Measurements from ENCODE around the gene SLC16A2.

- TF ChIP-seq, protein P1, sequence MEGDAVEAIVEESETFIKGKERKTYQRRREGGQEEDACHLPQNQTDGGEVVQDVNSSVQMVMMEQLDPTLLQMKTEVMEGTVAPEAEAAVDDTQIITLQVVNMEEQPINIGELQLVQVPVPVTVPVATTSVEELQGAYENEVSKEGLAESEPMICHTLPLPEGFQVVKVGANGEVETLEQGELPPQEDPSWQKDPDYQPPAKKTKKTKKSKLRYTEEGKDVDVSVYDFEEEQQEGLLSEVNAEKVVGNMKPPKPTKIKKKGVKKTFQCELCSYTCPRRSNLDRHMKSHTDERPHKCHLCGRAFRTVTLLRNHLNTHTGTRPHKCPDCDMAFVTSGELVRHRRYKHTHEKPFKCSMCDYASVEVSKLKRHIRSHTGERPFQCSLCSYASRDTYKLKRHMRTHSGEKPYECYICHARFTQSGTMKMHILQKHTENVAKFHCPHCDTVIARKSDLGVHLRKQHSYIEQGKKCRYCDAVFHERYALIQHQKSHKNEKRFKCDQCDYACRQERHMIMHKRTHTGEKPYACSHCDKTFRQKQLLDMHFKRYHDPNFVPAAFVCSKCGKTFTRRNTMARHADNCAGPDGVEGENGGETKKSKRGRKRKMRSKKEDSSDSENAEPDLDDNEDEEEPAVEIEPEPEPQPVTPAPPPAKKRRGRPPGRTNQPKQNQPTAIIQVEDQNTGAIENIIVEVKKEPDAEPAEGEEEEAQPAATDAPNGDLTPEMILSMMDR (conservative IDR thresholded peaks at IDR 0.05): no peak
- TF ChIP-seq ZFX (IDR thresholded peaks at IDR 0.05): no peak
Measured at GRCh38 chrX:74531081-74531480, 109.8 kb downstream of the SLC16A2 start.

All from C4-2B (cell line).